ENCODE results near the gene VOPP1. TPM values are rescaled to one million over a fixed set of nuclear protein-coding genes. Genes with fewer than 3 reads are reported as not detected.
A peak's percentile ranks its signal among the peaks of the same experiment; 100 is the strongest.

The VOPP1 gene
- total and polyA plus RNA-seq, 11 donors: 9.9 to 58.0 (median 22.9) TPM

- H3K27me3 ChIP-seq: no peaks in the 10 kb centered on the region
These were observed 91.1 kb downstream of the VOPP1 start for GRCh38 chr7:55481155-55481554.

GRCh38 chr7:55478700-55479099, 93.6 kb downstream of the VOPP1 start:
- DNase-seq (no peak), ATAC-seq (no peak)
- no peak for TF ChIP-seq POLR2A (IDR thresholded peaks at IDR 0.05)
- no peak for TF ChIP-seq CTCF (IDR thresholded peaks at IDR 0.05)
- intact Hi-C loops (cut with DNase I): no loop called here
- 59 to 82% (median 73%) methylated on average over 6 of the region's 6 CpGs for WGBS, 4 donors
- Histone ChIP-seq H3K36me3 (peaks cover 0 to 36% (median 0%) of the 10 kb centered on the region in 9 donors), H3K9me3 (no peaks in the 10 kb centered on the region), H3K27ac (no peak overlapping the region), H3K27me3 (no peaks in the 10 kb centered on the region), H3K4me3 (no peak overlapping the region), H3K4me1 (peaks cover 0 to 20% (median 0%) of the 10 kb centered on the region in 12 donors)

More at GRCh38 chr7:55481155-55481554, 91.1 kb downstream of the VOPP1 start:
- intact Hi-C loops (cut with DNase I): no loop called here
- no peak for ATAC-seq
- WGBS, 4 donors: 89 to 100% (median 94%) methylated on average over 2 of the region's 2 CpGs
- Histone ChIP-seq H3K4me1 (peaks cover 0 to 17% (median 0%) of the 10 kb centered on the region in 12 donors), H3K9me3 (no peaks in the 10 kb centered on the region), H3K27ac (no peak overlapping the region), H3K4me3 (no peak overlapping the region), H3K36me3 (peaks cover 0 to 59% (median 5%) of the 10 kb centered on the region in 9 donors)
- no peak for DNase-seq
- TF ChIP-seq POLR2A (IDR thresholded peaks at IDR 0.05): no peak
- no peak for TF ChIP-seq CTCF (IDR thresholded peaks at IDR 0.05)

GRCh38 chr7:55477781-55478374, 94.4 kb downstream of the VOPP1 start:
- no peaks in the 10 kb centered on the region for H3K9me3 ChIP-seq
- no peak overlapping the region for H3K27ac ChIP-seq
- intact Hi-C loops (cut with DNase I): no loop called here
- peaks cover 0 to 20% (median 0%) of the 10 kb centered on the region in 12 donors for H3K4me1 ChIP-seq
- peak in 2 of 4 donors; percentile 34 to 38 for ATAC-seq
- peaks cover 0 to 32% (median 0%) of the 10 kb centered on the region in 9 donors for H3K36me3 ChIP-seq
- 70 to 90% (median 77%) methylated on average over 13 of the region's 13 CpGs for WGBS, 4 donors
- no peaks in the 10 kb centered on the region for H3K27me3 ChIP-seq
- DNase-seq: no peak
- H3K4me3 ChIP-seq: peak overlapping the region in 1 of 12 donors; percentile 11
- TF ChIP-seq POLR2A (IDR thresholded peaks at IDR 0.05): no peak
- TF ChIP-seq CTCF (IDR thresholded peaks at IDR 0.05): no peak

GRCh38 chr7:55476852-55477780, 95.2 kb downstream of the VOPP1 start:
- H3K27ac ChIP-seq: no peak overlapping the region
- ATAC-seq: no peak
- intact Hi-C loops (cut with DNase I): no loop called here

More at GRCh38 chr7:55476852-55477780, 95.2 kb downstream of the VOPP1 start:
- no peak overlapping the region for H3K4me3 ChIP-seq
- TF ChIP-seq CTCF (IDR thresholded peaks at IDR 0.05) (no peak), POLR2A (IDR thresholded peaks at IDR 0.05) (no peak)
- no peaks in the 10 kb centered on the region for H3K27me3 ChIP-seq
- no peaks in the 10 kb centered on the region for H3K9me3 ChIP-seq
- DNase-seq: no peak
- peaks cover 0 to 20% (median 0%) of the 10 kb centered on the region in 12 donors for H3K4me1 ChIP-seq
- 82 to 92% (median 91%) methylated on average over 18 to 19 of the region's 19 CpGs for WGBS, 4 donors
- H3K36me3 ChIP-seq: peaks cover 0 to 31% (median 0%) of the 10 kb centered on the region in 9 donors
